ENCODE data around the gene RASSF5.

Gene RASSF5, protein sequence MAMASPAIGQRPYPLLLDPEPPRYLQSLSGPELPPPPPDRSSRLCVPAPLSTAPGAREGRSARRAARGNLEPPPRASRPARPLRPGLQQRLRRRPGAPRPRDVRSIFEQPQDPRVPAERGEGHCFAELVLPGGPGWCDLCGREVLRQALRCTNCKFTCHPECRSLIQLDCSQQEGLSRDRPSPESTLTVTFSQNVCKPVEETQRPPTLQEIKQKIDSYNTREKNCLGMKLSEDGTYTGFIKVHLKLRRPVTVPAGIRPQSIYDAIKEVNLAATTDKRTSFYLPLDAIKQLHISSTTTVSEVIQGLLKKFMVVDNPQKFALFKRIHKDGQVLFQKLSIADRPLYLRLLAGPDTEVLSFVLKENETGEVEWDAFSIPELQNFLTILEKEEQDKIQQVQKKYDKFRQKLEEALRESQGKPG

DNA sequence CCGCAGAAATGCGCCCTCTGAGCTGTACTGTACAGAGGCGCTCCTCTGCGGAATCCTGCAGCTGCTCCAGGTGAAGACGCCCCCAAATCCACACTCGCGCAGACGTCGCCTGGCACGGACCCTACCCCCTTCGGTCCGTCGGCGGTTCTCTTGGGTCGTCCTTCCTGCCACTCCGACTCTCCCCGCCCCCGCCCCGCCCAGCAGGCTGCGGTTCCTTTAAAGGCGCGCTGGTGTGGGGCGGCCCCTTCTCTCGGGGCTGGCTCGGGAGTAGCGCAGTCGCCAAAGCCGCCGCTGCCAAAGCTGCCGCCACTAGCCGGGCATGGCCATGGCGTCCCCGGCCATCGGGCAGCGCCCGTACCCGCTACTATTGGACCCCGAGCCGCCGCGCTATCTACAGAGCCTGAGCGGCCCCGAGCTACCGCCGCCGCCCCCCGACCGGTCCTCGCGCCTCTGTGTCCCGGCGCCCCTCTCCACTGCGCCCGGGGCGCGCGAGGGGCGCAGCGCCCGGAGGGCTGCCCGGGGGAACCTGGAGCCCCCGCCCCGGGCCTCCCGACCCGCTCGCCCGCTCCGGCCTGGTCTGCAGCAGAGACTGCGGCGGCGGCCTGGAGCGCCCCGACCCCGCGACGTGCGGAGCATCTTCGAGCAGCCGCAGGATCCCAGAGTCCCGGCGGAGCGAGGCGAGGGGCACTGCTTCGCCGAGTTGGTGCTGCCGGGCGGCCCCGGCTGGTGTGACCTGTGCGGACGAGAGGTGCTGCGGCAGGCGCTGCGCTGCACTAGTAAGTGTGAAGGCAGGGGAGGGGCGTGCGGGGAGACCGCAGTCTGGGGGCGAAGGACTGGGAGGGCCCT is at the start of gene RASSF5:
RASSF5 (plus strand) TSS at position 248 of the 846 bp plus-strand sequence; CDS start at position 320, 72 bp downstream.
- DNase-seq, result no peak

DNA sequence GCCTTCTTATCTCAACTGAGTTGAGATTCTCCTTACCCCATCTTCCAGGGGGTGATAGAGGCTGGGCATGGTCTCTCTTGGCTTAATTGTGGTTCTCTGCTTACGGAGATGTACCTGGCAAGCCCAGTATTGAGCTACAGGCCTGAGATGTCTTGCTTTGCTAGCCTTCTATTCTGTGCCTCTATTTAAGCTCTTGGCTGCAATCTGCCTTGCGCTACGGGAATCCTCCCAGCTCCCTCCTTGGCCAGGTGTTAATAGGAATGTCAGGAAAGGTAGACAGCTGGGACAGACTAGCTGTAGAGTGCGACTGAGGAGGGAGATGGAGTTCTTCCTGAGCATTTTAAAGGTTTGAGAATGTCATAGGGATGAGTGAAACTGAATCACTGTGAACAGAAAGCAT is 47.6 kb upstream of the RASSF5 start:
- no peak for DNase-seq

DNA sequence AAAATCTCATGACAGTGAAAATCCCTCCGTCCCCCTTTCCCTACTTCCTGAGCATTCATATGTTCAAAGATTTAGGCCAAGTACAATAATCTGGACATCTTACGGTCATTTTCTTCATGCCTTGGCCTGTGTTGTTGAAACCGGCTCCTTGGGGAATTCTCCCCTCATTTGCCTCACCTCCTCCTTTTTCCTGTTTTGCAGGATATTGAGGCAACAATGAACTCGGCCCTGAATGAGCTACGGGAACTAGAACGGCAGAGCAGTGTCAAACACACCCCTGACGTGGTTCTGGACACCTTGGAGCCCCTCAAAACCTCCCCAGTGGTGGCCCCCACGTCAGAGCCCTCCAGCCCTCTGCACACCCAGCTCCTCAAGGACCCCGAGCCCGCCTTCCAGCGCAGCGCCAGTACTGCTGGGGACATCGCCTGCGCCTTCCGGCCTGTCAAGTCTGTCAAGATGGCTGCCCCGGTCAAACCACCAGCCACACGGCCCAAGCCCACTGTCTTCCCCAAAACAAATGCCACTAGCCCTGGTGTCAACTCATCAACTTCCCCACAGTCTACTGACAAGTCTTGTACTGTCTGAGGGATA is 46.4 kb upstream of the RASSF5 start:
- no peak for DNase-seq

DNA sequence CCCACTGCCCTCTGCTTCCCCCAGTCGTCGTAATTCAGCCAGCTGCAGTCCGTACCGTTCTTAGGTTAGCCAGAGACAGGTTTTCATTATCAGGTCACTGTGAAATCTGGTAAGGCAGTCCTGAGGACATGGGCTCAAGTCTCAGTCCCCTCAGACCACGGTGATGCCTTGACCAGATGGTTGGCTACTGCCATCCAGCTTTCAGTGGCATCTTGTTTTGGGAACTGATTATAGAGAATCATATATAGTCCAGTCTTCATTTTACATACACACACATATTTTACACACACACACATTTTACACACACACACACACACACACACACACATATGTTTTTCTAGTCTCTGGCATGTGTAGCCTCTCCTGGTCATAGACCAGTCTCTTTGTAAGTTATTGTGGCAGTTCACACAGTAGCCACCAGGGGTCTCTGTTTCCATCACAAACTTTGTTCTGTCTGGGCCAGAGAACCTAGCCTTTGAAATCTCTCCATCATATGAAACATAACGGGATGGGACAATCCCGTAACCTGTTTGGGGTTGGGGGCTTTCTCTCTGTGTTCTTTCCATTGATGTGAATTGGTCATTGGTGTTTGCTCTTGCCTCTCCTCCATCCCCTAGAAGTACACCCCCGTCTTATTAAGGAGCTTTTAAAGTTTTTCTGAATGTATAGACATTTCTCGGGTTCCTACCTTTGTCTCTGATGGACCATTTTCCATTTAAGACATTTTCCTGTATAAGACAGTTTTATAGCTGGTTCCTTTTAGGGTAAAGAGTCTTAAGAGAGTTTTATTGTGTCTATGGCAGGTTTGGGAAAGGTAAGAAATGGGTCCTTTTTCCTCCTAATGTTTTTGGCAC is 45.5 kb upstream of the RASSF5 start:
- no peak for DNase-seq

DNA sequence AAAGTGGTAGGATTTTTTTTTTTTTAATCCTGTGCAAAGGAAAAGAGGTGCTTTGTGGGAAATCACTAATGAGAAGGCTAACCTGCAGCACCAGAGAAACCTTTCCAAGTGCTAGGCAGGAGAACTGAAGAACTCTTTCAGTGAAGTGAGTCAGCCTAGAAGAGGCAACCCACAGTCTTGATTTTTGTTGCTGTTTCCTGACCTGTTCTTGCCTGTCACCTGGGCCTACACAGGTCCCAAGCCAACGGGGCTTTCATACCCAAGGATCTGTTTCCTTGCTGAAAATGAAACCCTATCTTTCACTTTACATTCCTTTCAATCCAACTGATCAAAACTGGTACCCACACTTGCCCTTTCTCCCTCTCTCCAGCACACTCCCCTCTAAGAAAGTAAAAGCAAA is 44.2 kb upstream of the RASSF5 start:
- no peak for DNase-seq

DNA sequence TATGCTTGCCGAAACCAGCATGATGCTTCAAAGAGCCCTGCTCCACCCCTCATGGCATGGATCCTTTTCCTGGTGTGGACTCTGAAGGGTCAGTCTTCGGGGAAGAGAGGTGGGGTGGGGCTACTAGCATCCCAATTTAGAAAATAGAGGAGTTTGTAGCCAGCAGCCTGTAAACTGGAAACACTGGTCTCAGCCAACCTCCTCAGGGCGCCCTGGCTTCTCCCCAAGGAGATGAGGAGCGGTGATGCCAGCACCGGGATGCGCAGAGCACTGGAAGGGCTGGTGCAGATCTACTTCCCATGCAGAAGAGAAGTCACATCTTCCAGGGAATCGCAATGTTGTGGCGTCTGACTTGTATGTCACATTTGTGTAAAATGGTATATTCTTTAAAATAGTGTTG is 43.4 kb upstream of the RASSF5 start:
- DNase-seq, result no peak

DNA sequence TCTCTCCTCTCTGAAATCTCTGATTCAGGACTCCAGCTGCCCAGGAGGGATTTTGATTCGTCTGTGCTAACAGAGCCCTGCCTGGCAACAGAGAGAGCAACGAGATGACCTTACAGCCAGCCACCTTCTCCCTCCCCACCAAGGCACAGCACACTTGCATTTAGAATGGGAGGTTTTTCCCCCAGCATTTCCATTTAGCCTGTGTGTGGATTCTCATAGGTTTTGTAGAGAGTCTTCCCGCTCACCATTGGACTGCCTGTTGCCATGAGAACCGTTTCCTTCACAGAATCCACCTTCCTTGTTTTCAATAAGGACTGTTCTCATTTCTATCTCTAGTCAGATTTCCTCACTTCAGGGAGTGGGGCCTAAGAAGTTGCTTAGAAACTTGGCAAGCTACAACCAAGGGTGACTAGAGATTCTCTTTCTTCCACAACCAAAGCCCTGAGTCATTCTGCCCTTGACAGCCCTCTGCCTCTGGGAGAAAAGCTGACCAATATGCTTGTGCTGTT is 42.8 kb upstream of the RASSF5 start:
- DNase-seq, result no peak

DNA sequence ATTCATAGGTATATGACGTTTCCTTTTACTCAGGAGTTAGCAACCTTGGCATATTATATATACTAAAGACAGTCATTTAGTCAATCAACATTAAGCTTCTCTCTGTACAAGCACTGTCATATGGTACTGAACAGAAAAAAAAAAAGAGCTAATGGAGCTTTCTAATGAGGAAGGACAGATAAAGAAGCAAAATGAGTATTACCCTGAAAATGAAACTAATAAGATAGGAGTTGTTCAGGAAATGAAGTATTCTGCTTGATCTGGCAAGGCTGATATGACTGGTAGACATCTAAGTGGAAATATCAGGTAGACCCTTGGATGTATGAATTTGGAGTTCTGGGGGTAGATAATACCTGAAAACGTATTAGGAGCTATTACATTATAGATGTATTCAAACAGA is 41.4 kb upstream of the RASSF5 start:
- no peak for DNase-seq

DNA sequence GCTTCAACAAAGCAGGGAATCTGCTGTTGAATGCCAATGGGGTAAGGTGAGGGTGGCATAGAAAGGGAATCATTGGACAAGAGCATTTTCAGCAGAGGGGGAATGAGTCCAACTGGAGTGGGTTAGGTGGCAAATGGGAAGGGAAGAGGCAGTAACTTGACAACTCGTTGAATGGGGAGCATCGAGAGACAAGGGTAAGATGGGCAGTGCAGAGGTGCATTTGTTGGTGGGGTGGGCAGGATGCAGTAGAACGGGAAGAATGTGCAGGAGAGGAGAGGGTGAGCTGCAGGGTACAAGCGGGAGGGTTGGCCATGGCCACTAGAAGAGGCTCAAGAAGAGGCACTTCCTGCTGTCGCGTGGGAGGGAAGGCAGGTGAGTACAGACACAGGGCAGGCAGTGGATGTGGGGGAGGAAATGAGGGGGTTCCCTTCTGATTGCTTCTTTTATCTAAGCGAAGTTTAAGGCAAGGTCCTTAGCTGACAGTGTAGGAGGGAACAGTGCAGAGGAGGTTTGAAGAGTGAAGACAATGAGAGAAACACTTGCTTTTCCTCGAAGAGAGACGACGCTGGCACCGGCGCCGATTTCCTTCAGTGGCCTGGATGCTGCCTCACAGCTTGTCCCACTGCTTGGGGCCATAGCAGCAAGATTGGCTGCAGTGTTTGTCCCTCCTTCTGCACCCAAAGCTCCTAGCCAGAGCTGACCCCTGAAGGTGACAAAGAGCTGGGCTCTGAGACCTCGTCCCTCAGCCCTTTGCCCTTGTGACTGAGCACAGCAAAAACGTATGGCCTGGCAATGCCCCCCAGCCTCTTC is 40.3 kb upstream of the RASSF5 start:
- no peak for DNase-seq

DNA sequence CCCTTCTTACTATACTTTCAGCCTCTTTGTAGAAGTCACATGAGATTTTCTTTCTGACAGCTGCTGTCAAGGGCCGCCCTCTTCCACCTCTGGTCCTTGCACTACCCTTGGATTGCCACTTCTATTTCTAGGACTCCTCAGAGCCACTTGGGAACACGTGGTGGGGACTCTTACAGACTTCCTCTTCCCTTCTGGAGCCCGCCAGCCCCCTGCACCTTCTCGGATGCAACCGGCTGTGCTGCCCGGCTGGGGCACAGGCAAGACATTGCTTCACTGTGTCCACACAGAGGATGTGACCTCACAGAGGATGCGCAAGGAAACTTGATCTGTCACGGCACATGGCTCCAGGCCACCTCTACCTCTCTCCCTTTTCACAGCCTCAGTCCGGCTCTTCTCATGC is 39.4 kb upstream of the RASSF5 start:
- DNase-seq, result no peak

DNA sequence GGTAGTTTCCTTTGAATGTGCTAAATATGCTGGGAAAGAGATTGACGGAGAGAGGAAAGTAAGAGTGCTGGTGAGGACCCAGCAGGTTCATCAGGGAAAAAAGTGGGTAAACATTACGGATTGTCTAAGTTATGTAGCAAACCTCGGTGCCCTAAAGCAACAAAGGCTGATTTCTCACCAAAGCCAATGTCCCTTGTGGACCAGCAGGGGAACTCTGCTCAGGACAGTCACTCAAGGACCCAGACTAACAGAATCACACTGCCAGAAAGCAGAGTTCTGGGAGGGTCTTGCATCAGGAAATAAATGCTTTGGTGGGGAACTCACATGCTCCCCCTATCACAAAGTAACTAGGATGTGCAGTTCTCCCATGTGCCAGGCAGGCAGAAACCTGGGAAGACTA is 38.8 kb upstream of the RASSF5 start:
- DNase-seq, result no peak

DNA sequence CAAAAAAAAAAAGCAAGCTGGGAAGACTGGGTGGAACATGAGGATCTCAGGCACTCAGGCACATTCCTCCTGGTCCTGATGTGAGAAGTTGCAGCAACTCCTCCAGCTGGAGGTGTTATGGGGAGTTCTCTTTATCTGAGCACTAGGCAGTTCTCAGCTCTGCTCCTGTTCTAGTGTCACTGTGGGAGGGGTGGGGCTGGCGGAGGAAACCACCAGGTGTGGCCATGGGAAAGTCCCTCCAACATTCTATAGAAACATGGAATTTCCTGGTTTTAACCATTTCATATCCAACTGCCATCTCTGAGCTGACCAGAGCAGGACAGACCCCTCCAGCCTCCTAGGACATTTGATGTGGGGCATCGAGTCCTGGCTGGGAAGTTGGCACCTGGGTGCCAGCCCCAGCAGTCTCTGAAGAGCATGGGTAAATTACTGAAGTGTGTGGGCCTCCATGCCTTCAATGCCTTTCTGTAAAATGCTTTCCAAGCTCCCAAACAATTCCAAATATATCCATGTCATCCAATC is 37.9 kb upstream of the RASSF5 start:
- no peak for DNase-seq

DNA sequence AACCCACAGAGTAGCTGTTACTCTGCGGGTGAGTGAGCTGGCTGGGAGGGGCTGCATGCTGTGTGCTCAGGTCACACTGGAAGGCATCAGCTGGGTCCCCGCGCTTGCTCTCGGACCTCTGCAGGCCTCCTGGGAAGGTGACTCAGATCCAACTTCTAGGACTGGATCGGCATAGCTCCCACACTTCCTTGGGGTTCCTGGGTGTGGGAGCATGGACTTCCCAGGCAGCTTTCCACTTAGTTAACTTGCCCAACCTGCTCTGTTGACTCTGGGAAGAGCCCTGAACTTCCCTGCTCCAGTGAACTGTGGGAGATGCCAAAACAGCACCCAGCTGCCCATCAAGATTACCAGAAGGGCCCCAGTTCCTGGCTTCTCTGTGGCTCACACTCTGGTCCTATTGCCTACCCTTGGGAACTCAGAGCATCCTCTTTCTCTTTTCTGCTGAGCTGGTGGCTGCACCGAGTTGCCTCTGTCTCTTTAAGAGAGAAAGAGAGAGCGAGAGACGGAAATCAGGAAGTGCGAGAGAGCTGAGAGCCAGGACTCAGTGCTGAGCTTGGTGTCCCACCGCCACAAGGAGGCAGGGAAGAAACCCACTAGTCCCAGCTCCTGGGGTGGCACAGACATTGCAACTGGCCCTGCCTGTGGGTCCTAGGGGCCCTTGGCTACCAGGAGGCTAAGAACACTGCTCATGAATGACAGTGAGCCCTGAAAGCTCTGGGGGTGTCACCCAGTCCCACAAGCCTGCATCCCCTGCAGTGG is 37.2 kb upstream of the RASSF5 start, which contains the start of gene IKBKE:
IKBKE (plus strand) TSS at position 544 of the 759 bp plus-strand sequence. CDS start 2,752 bp downstream, outside the sequence.
- no peak for DNase-seq

DNA sequence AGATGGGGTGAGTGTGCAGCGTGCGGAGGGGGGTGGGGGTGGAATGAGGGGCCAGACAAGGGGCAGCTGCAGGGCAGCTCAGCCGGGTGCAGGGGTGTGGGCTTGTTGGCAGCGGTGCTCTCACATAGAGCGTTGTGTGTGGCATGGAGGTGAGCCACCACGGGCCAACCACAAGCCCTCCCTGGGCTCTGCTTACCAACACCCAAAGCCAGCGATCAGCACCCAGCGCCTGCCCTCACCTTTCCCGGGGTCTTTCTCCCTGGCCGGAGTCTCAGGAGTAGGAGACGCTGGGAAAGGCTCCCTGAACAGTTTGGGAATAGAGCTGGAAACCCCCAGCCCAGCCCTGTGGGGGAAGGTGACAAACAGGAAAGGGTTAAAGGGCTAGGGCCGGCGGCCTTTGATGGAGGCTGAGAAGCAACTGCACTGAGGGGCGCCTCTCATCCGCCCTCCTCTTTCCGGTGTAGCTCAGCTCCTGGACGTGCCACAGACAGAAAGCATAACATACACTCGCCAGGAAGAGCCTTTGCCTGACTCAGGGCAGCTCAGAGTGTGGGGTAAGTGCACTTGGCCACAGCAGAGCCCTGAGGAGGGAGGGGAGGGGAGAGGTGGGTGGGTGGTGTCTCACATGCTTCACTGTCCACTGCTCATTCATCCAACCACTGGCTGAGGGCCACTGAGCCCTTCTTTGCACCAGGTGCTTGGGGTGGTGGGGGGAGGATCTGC is 36.5 kb upstream of the RASSF5 start:
- DNase-seq, result no peak

DNA sequence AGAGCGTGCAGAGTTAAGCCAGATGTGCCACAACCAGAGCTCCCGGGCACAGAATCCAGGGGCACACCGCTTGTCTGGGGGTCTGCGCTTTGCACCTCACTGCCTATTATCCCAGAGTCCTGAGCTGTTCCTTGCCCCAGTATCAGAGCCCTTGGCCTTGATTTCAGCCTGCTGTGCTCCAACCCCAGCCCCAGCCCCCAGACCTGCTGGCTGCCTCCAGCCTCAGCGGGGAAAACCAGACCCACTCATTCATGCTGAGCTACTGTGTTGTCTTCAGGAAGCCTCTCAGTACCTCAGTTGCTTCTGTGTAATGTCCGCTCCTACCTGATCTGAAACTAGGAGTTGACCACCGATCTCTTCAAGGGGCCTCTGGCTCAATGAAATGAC is 35.9 kb upstream of the RASSF5 start:
- DNase-seq, result no peak

DNA sequence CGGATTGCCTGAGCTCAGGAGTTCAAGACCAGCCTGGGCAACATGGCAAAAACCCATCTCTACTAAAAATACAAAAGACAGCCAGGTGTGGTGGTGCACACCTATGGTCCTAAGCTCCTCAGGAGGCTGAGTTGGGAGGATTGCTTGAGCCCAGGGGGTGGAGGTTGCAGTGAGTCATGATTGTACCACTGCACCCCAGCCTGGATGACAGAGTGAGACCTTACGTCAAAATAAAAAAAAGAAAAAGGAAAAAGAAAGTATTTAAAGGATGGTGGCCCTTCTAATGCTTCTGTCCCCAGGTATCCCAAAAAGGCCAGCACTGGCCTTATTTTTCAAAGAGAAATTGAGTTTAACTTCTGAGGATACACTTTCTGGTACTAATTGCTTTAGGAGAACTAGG is 35.3 kb upstream of the RASSF5 start:
- no peak for DNase-seq

DNA sequence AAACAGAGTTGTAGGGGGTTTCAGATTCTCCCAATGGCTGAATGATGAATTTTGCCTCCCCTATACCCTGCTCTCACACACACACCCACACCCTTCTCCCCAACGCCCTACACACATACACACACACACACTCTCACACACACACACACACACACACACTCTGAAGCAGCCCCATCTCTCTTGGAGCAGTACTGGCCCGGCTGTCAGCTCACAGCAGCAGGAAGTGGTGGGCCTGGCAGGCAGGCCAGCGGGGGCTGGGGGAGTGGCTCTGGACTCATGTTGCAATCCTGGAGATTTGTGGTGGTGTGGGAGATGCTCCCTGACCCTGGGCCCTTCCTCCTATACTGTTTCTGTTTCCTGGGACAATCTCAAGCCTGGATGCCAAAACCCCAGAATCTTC is 34.9 kb upstream of the RASSF5 start:
- no peak for DNase-seq

DNA sequence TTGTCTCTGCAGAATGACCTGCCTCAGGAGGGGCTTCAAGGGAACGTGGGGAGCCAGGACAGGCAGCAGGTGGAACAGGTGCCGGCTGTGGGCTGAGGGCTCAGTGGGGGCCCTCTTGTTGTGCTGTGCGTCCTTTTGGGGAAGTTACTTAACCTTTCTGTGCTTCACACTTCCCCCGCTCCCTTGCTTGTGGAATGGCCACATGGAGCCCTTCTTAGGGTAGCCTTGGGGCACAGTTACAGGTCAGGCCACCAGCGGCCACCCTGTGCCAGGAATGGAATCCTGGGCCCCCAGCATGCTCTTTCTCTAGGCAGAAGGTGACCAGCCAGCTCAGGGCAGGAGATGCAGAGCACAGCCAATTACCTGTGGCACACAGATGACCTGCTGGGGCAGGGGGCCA is 34.4 kb upstream of the RASSF5 start:
- DNase-seq, result no peak

DNA sequence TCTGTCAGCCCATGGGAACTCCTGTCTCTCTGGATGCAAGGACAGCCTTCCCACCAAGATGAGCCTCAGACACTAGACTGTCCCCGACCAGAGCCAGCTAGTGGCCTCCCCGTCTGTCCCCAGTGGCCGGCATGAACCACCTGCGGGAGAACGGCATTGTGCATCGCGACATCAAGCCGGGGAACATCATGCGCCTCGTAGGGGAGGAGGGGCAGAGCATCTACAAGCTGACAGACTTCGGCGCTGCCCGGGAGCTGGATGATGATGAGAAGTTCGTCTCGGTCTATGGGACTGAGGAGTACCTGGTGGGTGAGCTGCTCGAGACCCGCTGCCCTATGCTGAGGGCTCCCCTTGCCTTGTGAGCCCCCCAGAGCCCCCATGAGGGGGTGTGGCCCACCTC is 31.3 kb upstream of the RASSF5 start:
- no peak for DNase-seq

DNA sequence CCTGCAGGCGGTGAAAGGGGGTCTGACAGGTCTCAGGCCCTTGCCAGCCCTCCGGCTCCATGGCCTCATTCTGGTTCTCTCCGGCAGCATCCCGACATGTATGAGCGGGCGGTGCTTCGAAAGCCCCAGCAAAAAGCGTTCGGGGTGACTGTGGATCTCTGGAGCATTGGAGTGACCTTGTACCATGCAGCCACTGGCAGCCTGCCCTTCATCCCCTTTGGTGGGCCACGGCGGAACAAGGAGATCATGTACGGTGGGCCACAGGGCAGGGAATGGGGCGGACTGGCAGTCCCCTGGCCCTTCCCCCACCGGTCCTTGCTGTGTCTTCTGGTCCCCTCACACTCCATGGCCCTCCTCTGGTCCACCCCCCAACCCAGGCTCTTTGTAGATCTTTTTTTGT is 30.7 kb upstream of the RASSF5 start:
- no peak for DNase-seq
